ENCODE measurements around the gene DDX23.

The DDX23 gene

DNA sequence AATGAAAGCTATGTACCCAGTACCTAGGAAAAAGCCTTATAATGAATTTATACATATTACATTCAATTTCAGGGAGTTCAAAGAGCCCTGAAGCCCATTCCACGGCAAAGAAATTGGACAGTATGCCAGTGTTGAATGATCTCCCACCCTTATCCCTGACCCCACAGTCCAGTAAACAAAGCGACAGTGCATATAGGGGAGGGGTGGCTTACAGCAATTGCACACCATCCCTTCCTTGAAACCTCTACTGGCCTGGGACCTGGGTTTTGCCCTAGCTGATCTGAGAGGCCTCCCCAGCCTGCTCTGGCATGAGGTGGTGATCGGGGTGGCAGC, 31.0 kb upstream of the DDX23 start:
- TF ChIP-seq, protein P1, sequence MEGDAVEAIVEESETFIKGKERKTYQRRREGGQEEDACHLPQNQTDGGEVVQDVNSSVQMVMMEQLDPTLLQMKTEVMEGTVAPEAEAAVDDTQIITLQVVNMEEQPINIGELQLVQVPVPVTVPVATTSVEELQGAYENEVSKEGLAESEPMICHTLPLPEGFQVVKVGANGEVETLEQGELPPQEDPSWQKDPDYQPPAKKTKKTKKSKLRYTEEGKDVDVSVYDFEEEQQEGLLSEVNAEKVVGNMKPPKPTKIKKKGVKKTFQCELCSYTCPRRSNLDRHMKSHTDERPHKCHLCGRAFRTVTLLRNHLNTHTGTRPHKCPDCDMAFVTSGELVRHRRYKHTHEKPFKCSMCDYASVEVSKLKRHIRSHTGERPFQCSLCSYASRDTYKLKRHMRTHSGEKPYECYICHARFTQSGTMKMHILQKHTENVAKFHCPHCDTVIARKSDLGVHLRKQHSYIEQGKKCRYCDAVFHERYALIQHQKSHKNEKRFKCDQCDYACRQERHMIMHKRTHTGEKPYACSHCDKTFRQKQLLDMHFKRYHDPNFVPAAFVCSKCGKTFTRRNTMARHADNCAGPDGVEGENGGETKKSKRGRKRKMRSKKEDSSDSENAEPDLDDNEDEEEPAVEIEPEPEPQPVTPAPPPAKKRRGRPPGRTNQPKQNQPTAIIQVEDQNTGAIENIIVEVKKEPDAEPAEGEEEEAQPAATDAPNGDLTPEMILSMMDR (IDR thresholded peaks at IDR 0.05) = no peak

DNA sequence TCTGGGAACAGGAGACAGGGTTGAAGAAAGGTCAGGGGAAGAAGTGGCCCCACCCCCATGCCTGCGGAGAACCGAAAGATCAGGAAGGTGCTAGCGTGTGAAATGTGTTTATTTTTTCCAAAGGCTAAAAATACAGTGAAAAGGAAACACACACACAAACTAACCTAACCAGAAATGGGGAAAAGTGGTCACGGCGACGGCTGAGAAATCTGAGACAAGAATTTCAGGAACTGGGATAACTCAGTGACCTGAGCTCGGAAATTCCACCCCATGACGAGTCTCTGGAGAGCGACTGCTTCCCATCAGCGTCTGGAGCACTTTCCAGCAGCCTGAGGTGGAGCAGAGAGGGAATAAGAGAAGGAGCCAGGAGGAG, 30.3 kb upstream of the DDX23 start:
- TF ChIP-seq, protein P1 (IDR thresholded peaks at IDR 0.05) = no peak

DNA sequence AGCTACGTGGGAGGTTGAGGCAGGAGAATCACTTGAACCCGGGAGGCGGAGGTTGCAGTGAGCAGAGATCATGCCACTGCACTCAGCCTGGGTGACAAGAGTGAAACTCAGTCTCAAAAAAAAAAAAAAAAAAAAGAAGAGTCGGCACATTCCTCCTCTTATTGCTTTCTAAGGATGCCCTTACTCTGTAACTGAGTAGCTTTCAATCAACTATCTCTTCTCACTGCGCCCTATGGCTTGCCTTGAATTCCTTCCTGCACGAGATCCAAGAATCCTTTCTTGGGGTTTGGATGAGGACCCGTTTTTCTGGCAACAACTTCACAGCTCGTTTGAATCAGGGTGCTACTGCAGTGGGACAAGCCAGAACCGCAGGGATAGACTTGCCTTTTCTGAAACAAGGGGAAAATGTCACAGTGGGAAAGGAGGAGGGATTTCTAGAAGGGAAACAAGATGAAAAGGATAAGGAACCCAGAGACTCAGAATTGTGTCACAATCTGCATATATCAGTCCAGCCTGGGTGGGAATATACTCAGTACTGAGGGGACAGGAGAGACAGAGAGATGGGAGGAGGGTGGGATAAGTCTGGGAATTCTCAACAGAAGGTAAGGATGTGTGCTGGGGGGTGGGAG, 29.8 kb upstream of the DDX23 start:
- TF ChIP-seq, protein P1 (IDR thresholded peaks at IDR 0.05) = no peak

DNA sequence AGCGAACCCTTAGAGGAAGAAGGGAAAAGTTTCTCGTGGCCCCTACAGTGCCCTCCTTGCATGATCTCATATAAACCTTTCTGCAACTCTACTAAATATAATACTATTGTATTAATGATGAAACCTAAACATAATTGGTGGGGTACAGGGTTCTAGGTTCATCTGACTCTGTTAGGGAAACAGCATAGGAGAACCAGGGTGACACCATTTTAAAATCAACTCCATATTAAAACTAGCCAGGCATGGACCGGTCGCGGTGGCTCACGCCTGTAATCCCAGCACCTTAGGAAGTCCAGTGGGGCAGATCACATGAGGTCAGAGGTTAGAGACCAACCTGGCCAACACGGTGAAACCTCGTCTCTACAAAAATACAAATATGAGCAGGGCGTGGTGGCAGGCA, 28.7 kb upstream of the DDX23 start:
- TF ChIP-seq, protein P1 (IDR thresholded peaks at IDR 0.05) = no peak

DNA sequence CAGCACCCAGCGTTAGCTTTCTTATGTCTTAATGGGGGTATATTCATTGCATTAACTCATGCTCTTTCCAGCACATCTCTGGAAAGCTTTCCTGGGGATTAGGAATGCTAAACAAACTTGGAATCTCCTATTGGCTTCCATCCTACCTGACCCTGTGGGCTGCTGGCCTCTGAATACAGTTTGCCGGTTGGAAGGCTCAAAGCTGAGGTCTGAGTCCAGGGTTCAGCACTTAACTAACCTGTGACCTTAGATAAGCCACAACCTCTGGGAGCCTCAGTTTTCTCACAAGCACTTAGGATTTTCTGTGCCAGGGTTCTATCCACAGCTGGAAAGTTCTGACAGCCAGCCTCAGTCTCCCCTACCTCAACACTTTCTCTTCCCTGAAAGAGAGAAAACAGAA, 26.6 kb upstream of the DDX23 start:
- TF ChIP-seq, protein P1 (IDR thresholded peaks at IDR 0.05) = no peak

DNA sequence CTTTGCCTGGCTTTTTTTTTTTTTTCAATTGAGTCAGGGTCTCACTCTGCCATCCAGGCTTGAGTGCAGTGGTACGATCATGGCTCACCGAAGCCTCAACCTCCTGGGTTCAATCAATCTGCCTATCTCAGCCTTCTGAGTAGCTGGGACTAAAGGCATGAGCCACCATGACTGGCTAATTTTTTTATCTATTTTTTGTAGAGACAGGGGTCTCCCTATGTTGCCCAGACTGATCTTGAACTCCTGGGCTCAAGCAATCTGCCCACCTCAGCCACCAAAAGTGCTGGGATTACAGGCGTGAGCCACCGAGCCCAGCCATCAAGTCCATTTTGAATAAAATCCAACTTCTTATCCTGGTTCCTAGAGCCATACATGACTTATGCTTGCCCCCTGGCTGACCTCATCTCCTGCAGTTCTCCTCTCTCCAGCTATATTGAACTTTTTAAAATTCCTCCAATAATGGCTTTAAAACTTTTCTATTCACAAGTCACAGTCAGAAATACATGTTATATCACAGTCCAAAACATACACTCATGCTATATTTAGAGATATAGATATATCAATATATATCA, 24.1 kb upstream of the DDX23 start:
- TF ChIP-seq, protein P1 (IDR thresholded peaks at IDR 0.05) = no peak

DNA sequence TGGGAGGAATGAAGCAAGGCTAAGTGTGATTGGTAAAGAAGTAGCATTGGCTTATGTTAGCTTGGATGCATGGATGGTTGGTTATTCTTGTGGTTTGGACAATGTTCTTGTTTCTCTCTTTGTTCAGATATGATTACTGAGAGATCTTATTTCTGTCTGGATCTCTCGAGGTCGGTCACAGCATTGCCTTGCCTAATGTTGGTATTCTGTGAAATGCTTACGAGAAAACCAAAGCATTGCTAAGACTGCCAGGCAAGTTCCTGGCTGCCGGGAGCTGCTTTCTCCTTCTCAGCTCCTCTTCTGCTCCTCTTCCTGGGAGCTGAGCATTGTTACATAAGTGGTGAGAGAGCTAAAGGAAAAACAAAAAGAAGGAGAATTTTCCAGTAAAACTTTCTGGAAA, 21.1 kb upstream of the DDX23 start:
- TF ChIP-seq, protein P1 (IDR thresholded peaks at IDR 0.05) = no peak

DNA sequence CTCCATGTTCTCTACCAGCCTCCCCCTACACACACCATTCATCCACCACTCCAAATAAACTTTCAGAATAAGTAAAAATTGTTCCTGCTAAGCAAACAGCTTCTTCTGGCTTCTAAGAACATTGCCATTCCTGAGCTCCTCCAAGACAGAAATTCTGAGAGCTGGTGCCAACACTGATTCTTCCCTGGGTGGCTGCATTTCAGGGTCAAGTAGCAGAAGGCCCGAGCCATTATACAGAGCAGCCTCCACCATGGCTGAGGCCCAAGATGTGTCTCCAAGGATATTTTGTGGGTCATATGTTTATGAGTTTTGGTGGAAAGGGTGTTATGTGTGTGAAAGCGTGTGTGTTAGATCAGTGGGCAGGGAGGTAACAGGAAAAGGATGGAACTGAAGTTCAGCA, 17.2 kb upstream of the DDX23 start:
- TF ChIP-seq, protein P1 (IDR thresholded peaks at IDR 0.05) = no peak
